CD4-positive, CD25-positive, alpha-beta regulatory T cell (primary cell): ENCODE results near the gene FAM169A. TPM values are rescaled to one million over a fixed set of nuclear protein-coding genes. Genes with fewer than 3 reads are reported as not detected.

Experiments used
- ATAC-seq, 2 donors: fragments of 150-1000 bp; cut with Tn5 transposase; one replicate each; pipeline ENCODE4 v1.10.0; 2021; ENCODE audit warnings: low read depth in 2 of 2, moderate number of reproducible peaks in 2 of 2, moderate library complexity in 1 of 2
- DNase-seq, 3 donors: peaks; one replicate each; pipeline versions ENCODE4 v3.0.0 to v3.0.0-alpha.2; 2012 to 2022; ENCODE audit warnings: mixed read lengths in 1 of 3
- H3K27ac ChIP-seq: one replicate; pipeline ENCODE4 v1.7.0; 2013; ENCODE audit warnings: mild to moderate bottlenecking, low read length; ENCODE audit not compliant: insufficient read depth, poor library complexity, severe bottlenecking
- H3K27me3 ChIP-seq: one replicate; pipeline ENCODE4 v1.7.0; 2013; ENCODE audit warnings: low read length; ENCODE audit not compliant: control insufficient read depth, insufficient read depth
- H3K36me3 ChIP-seq: one replicate; pipeline ENCODE4 v1.7.0; 2013; ENCODE audit warnings: mild to moderate bottlenecking, low read length, moderate library complexity; ENCODE audit not compliant: control insufficient read depth, insufficient read depth
- H3K4me1 ChIP-seq: 2 replicates; pipeline ENCODE4 v1.7.0; 2013; ENCODE audit warnings: mild to moderate bottlenecking, low read length; ENCODE audit not compliant: insufficient read depth, control insufficient read depth, poor library complexity, severe bottlenecking
- H3K4me3 ChIP-seq: one replicate; pipeline ENCODE4 v1.7.0; 2013; ENCODE audit warnings: low read depth, mild to moderate bottlenecking, low read length, moderate library complexity
- H3K9me3 ChIP-seq, 2 experiments: 1 replicate in 1 of 2; 2 replicates in 1 of 2; pipeline ENCODE4 v1.7.0; 2013; ENCODE audit warnings: low read length in 2 of 2, mild to moderate bottlenecking in 1 of 2, moderate library complexity in 1 of 2; ENCODE audit not compliant: control insufficient read depth in 2 of 2
- H3K27ac Mint-ChIP-seq, 3 donors: one replicate each; pipeline ENCODE4 v1.8.0; 2020 to 2022; ENCODE audit warnings: mild to moderate bottlenecking in 3 of 3, mixed read lengths in 3 of 3, moderate library complexity in 2 of 3
- H3K27me3 Mint-ChIP-seq: one replicate; pipeline ENCODE4 v1.8.0; 2022; ENCODE audit warnings: mild to moderate bottlenecking, mixed read lengths
- H3K36me3 Mint-ChIP-seq: one replicate; pipeline ENCODE4 v1.8.0; 2020; ENCODE audit warnings: mixed read lengths
- H3K4me1 Mint-ChIP-seq, 4 donors: one replicate each; pipeline ENCODE4 v1.8.0; 2020 to 2022; ENCODE audit warnings: mixed read lengths in 4 of 4, mild to moderate bottlenecking in 1 of 4
- H3K4me3 Mint-ChIP-seq, 4 donors: one replicate each; pipeline ENCODE4 v1.8.0; 2020 to 2022; ENCODE audit warnings: mild to moderate bottlenecking in 4 of 4, mixed read lengths in 4 of 4, moderate library complexity in 3 of 4
- H3K9me3 Mint-ChIP-seq, 7 donors: one replicate each; pipeline ENCODE4 v1.8.0; 2020 to 2022; ENCODE audit warnings: mixed read lengths in 7 of 7, mild to moderate bottlenecking in 3 of 7, moderate library complexity in 2 of 7
- polyA plus RNA-seq, 4 donors: library from polyadenylated mRNA; unstranded; fragments of 300-500 nt; fragmentation: Illumina TruSeq; gene quantifications; one replicate each; pipeline ENCODE4 v1.2.3, GENCODE V29; 2021
- total RNA-seq: library from RNA; stranded (reverse); gene quantifications from one replicate; pipeline ENCODE4 v1.2.3, GENCODE V29; 2022

The FAM169A gene
- total and polyA plus RNA-seq, 5 donors from 2014 or later, result 2.5 to 7.4 (median 5.1) TPM

DNA sequence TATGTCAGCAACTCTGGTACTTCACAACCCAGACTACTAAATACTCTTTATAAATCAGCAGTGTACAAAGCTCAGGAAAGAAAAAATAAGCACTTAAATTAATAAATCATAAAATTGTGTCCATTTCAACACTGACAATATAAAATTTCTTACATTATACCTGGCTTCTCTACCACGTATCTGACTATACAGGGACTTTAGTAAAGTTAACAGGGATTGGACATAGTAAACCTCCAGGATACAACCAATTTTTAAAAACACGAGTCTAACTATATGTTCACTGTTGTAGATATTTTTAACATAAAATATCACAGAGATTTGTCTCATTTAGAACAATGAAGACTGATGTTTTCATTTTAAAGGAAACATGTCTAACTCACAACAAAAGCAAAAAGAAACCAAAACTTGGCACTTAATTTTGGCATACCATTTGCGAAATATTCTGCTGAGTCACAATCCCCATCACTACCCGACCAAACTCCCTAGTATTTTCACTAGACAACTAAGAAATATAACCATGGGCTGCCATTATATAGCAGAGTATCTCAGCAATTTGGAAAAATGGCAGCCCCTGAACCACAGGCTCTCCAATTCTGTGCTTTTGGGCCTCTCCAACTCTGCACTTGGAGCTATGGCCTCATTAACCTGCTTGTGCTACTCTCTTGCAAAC is 14.4 kb downstream of the FAM169A start:
- Mint-ChIP-seq H3K4me1 (peaks cover 13 to 57% (median 49%) of the 10 kb centered on the region in 4 donors), H3K4me3 (peak overlapping the region; percentile 8 to 70 (median 38)), H3K27ac (peak overlapping the region; percentile 34 to 83 (median 39)), H3K36me3 (peaks cover 4% of the 10 kb centered on the region), H3K27me3 (no peaks in the 10 kb centered on the region), H3K9me3 (peaks cover 0 to 7% (median 0%) of the 10 kb centered on the region in 7 donors)
- Histone ChIP-seq H3K27ac (peak overlapping the region; percentile 59), H3K4me1 (peaks cover 18% of the 10 kb centered on the region), H3K27me3 (no peaks in the 10 kb centered on the region), H3K9me3 (no peaks in the 10 kb centered on the region), H3K4me3 (peak overlapping the region; percentile 66), H3K36me3 (no peaks in the 10 kb centered on the region)
- DNase-seq (peak in 1 of 3 donors; percentile 68), ATAC-seq (peak; percentile 37)

DNA sequence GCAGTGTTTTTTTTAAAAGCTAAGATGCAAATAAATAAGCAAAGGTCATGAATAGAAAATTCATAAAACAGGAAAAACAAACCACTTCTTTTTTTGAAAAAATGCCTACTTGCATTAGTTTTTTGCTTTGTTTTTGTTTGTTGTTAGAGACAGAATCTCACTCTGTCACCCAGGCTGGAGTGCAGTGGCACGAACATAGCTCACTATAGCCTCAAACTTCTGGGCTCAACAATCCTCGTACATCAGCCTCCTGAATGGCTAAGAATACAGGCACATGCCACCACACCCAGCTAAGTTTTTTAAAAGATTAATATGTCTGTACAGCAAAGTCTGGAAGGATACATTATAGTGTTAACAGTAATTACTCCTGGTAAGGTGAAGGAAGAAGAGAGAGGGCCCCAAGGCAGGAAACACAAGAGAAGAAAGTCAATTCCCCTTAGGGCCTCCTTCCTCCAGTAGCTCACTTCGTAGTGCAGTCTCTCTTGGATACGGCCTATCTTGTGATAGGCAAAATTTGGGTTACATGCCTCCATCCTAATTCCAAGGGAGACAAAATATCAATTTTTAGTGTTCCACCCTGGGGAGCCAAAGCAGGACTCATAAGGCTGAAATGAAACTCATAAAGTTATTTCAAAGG is 15.3 kb downstream of the FAM169A start:
- H3K9me3 Mint-ChIP-seq, result peaks cover 0 to 5% (median 0%) of the 10 kb centered on the region in 7 donors
- peaks cover 4% of the 10 kb centered on the region for H3K36me3 Mint-ChIP-seq
- DNase-seq (peak in 1 of 3 donors; percentile 32), ATAC-seq (peak in 1 of 2 donors; percentile 30)
- Histone ChIP-seq H3K9me3 (no peaks in the 10 kb centered on the region), H3K4me1 (peaks cover 18% of the 10 kb centered on the region), H3K36me3 (no peaks in the 10 kb centered on the region), H3K27ac (peak overlapping the region; percentile 59), H3K4me3 (peak overlapping the region; percentile 66), H3K27me3 (no peaks in the 10 kb centered on the region)
- H3K4me1 Mint-ChIP-seq, result peaks cover 13 to 58% (median 51%) of the 10 kb centered on the region in 4 donors
- peak overlapping the region in 1 of 3 donors; percentile 87 for H3K27ac Mint-ChIP-seq
- H3K27me3 Mint-ChIP-seq, result no peaks in the 10 kb centered on the region
- peak overlapping the region; percentile 4 to 70 (median 34) for H3K4me3 Mint-ChIP-seq

DNA sequence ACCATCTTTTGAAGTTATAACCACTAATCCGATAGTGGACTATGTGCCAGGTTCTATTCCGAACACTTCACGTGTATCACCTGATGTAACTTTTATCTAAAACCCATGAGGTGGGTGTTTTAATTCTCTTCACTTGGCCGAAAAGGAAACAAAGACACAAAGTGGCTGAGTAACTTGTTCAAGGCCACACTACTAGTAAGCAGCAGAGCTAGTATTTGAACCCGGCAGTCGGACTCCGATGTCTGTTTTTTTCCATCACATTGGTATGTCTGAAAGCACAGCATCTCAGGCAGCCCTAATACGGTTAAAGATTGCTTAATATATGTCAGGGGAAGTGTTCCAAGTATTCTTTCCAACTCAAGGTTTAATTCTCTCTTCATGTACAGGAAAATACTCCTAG is 16.2 kb downstream of the FAM169A start:
- peaks cover 18% of the 10 kb centered on the region for H3K4me1 ChIP-seq
- Mint-ChIP-seq H3K4me3 (no peak overlapping the region), H3K9me3 (peaks cover 0 to 1% (median 0%) of the 10 kb centered on the region in 7 donors), H3K27ac (peak overlapping the region in 1 of 3 donors; percentile 1), H3K27me3 (no peaks in the 10 kb centered on the region), H3K4me1 (peaks cover 13 to 58% (median 46%) of the 10 kb centered on the region in 4 donors), H3K36me3 (no peaks in the 10 kb centered on the region)
- H3K27me3 ChIP-seq, result no peaks in the 10 kb centered on the region
- no peaks in the 10 kb centered on the region for H3K9me3 ChIP-seq
- H3K4me3 ChIP-seq, result no peak overlapping the region
- ATAC-seq (no peak), DNase-seq (no peak)
- H3K36me3 ChIP-seq, result no peaks in the 10 kb centered on the region
- H3K27ac ChIP-seq, result no peak overlapping the region

DNA sequence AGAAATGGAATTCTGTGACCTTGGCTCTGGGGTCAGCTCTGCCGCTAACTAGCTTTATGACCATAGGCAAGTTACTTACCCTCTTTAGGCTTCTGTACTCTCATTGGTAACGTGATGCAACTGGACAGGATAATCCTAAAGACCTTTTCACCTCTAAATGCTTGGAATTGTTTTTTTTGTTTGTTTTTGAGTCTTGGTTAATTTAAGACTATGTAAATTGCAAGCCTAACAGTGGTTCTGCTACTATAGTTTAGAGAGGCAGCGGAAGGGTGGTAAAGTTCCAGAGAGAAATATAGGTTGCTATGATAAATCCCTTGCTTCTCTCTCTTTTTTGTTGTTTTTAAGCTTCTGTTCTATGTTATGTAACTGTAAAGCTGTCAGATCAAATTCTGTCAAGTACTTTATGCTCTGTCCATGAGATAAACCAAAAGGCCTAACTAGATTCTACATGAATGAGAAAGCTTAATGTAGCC is 17.6 kb downstream of the FAM169A start:
- no peak overlapping the region for H3K4me3 Mint-ChIP-seq
- H3K36me3 Mint-ChIP-seq, result no peaks in the 10 kb centered on the region
- no peak for ATAC-seq
- DNase-seq, result no peak
- peaks cover 18% of the 10 kb centered on the region for H3K4me1 ChIP-seq
- no peaks in the 10 kb centered on the region for H3K9me3 Mint-ChIP-seq
- peaks cover 13 to 59% (median 49%) of the 10 kb centered on the region in 4 donors for H3K4me1 Mint-ChIP-seq
- H3K27me3 ChIP-seq, result no peaks in the 10 kb centered on the region
- no peak overlapping the region for H3K4me3 ChIP-seq
- H3K9me3 ChIP-seq, result no peaks in the 10 kb centered on the region
- peak overlapping the region in 1 of 3 donors; percentile 66 for H3K27ac Mint-ChIP-seq
- H3K27me3 Mint-ChIP-seq, result no peaks in the 10 kb centered on the region
- H3K27ac ChIP-seq, result no peak overlapping the region
- no peaks in the 10 kb centered on the region for H3K36me3 ChIP-seq

DNA sequence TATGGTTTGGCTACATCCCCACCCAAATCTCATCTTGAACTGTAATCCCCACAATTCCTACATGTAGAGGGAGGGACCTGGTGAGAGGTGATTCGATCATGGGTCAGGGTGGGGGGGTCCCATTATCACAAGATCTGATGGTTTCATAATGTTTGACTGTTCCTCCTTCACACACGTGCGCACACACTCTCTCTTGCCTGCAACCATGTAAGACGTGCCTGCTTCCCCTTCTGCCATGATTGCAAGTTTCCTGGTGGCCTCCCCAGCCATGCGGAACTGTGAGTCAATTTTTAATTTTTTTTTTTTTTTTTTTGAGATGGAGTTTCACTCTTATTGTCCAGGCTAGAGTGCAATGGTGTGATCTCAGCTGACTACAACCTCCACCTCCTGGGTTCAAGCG is 27.0 kb downstream of the FAM169A start:
- Mint-ChIP-seq H3K9me3 (no peaks in the 10 kb centered on the region), H3K27me3 (no peaks in the 10 kb centered on the region)

DNA sequence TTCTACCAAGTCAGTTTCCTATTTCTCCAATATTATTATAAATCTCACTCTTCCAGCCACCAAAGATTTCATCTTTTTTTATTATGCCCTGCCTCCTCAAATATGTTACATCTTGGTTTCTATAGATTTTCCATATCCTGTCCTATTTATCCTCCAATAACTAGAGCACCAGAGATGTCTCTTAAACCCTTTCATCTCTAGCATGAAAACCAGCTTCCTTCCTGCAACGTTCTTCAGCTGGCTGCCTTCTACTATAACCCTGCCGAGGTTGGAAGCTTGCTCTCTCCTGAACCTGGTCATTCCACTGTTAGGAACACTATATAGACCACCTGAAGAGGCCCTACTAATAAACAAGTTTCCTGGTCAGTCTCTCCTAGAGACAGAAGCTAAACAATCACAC is 27.9 kb downstream of the FAM169A start:
- Mint-ChIP-seq H3K27me3 (no peaks in the 10 kb centered on the region), H3K27ac (no peak overlapping the region), H3K9me3 (no peaks in the 10 kb centered on the region), H3K4me3 (no peak overlapping the region), H3K4me1 (peaks cover 11 to 16% (median 16%) of the 10 kb centered on the region in 4 donors), H3K36me3 (peaks cover 22% of the 10 kb centered on the region)
- Histone ChIP-seq H3K27ac (no peak overlapping the region), H3K36me3 (no peaks in the 10 kb centered on the region), H3K27me3 (no peaks in the 10 kb centered on the region), H3K4me3 (no peak overlapping the region), H3K4me1 (peaks cover 5% of the 10 kb centered on the region), H3K9me3 (no peaks in the 10 kb centered on the region)
- no peak for ATAC-seq
- DNase-seq, result no peak

More for the DNA sequence above, 27.0 kb downstream of the FAM169A start:
- peaks cover 11 to 24% (median 21%) of the 10 kb centered on the region in 4 donors for H3K4me1 Mint-ChIP-seq
- Histone ChIP-seq H3K27ac (no peak overlapping the region), H3K36me3 (no peaks in the 10 kb centered on the region), H3K9me3 (no peaks in the 10 kb centered on the region), H3K27me3 (no peaks in the 10 kb centered on the region), H3K4me1 (peaks cover 5% of the 10 kb centered on the region), H3K4me3 (no peak overlapping the region)
- no peak overlapping the region for H3K4me3 Mint-ChIP-seq
- H3K27ac Mint-ChIP-seq, result no peak overlapping the region
- peaks cover 18% of the 10 kb centered on the region for H3K36me3 Mint-ChIP-seq
- no peak for ATAC-seq
- DNase-seq, result no peak

DNA sequence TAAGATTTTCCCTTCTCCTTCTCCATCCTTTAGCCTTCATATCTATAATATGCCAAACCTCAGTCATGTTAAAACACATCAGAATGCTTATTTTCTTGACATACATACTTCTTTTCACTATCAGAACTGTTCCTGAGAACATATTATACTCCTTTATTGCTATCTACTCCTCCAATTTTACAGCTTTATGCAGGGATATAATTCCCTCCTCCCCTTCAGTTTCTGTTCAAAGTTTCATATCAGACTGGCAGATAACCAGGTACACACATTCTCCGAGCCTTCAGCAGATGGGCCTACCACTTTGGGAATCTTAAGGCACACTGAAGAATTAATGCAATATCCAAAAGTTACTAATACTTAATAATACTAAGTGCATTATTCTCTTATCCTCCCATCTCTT is 29.1 kb downstream of the FAM169A start:
- Histone ChIP-seq H3K4me1 (peaks cover 5% of the 10 kb centered on the region), H3K27me3 (no peaks in the 10 kb centered on the region), H3K9me3 (no peaks in the 10 kb centered on the region), H3K27ac (no peak overlapping the region), H3K36me3 (no peaks in the 10 kb centered on the region), H3K4me3 (no peak overlapping the region)
- H3K4me1 Mint-ChIP-seq, result peaks cover 5 to 10% (median 9%) of the 10 kb centered on the region in 4 donors
- no peaks in the 10 kb centered on the region for H3K27me3 Mint-ChIP-seq
- H3K36me3 Mint-ChIP-seq, result peaks cover 24% of the 10 kb centered on the region
- no peak for DNase-seq
- H3K27ac Mint-ChIP-seq, result no peak overlapping the region
- H3K9me3 Mint-ChIP-seq, result no peaks in the 10 kb centered on the region
- no peak for ATAC-seq
- no peak overlapping the region for H3K4me3 Mint-ChIP-seq
